GM19099 (cell line): ENCODE results near the gene CEP250.

Experiments
- POLR2A ChIP-seq: IDR thresholded peaks from 3 replicates; pipeline ENCODE4 v1.6.1; 2011; ENCODE audit warnings: low read depth; ENCODE audit not compliant: insufficient read length; ENCODE audit errors: extremely low read depth

Gene CEP250

DNA sequence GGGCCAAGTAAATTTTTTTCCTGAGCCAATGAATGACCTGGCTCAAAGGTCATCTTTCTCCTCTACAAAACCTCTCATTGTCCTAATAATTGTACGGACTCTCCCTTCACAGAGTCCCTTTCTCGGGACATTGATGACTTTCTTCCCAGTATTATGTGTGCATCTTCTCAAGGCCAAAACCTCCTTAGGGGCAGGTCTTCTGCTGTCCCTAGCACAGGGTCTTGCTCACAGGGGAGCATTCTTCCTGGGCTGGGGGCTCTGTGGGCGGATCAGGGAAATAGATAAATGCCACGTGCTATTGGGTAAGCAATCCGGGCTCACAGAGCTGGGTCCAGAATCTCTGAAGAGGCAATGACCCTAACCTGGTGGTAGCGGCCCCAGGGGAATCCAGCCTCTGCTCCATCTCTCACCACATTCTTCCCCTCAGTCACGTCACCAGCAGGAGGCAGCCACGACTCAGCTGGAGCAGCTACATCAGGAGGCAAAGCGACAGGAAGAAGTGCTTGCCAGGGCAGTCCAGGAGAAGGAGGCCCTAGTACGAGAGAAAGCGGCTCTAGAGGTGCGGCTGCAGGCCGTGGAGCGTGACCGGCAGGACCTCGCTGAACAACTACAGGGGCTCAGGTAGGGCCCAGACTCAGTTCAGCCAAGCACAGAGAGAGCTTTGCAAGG is 23.5 kb downstream of the CEP250 start:
- no peak for TF ChIP-seq POLR2A

DNA sequence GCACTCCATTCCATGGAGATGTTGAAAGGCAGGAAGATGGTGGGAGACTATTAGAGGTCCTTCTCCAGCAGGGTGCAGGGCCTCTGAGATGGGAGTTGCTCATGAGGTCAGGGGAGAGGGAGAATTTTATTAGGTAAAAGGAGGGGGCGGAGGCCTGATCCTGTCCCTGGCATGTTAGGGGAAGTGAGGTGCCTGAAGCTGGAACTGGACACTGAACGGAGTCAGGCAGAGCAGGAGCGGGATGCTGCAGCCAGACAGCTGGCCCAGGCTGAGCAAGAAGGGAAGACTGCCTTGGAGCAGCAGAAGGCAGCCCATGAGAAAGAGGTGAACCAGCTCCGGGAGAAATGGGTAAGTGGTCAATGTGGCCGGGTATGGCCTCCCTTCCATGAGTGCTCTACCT is 24.4 kb downstream of the CEP250 start:
- no peak for TF ChIP-seq POLR2A

DNA sequence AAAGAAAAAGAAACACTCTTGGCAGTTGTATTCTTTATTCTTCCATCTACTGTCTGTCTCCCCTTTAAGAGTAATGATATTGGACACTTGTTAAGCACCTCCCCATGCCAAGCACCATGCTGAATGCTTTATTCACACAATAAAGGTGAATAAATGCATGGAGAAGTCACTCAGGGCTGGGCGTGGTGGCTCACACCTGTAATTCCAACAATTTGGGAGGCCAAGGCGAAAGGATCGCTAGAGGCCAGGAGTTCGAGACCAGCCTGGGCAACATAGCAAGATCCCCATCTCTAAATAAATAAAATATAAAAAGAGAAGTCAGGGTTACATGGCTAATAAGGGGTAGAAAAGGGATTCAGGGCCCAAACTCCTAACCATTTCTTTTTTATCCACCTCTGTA is 32.1 kb downstream of the CEP250 start:
- no peak for TF ChIP-seq POLR2A

DNA sequence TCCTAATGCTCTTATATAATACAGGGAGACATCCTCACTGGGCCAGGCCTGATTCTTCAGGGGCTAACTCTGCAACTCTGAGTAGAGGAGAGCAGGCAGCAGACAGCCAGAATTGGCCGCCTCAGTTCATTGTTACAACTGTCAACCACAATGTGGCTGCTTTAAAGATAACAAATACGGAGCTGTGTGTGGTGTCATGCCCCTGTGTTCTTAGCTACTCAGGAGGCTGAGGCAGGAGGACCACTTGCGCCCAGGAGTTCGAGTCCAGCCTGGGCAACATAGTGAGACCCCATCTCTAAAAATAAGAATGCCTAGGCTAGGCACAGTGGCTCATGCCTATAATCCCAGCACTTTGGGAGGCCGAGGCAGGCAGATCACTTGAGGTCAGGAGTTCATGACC is 34.3 kb downstream of the CEP250 start:
- TF ChIP-seq POLR2A = no peak

DNA sequence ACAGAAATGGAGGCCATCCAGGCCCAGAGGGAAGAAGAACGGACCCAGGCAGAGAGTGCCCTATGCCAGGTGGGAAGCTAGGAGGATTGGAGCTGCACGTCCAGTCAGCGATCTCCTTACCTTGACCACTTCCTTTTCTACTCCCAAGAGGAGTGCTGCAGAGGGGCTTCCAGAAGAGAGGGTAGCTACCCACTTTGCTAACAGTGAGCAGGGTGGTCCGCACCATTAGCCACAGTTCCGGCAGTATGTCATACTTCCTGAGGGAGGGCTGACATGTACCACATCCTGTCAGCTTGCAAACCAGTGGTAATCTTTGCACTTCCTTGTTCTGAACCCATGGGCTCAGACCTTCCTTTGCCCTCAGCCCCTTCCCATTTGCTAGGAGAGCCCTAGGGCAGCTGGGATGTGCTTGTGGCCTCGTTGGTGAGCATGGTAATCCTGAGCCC is 35.4 kb downstream of the CEP250 start:
- peak; percentile 77 for TF ChIP-seq POLR2A

DNA sequence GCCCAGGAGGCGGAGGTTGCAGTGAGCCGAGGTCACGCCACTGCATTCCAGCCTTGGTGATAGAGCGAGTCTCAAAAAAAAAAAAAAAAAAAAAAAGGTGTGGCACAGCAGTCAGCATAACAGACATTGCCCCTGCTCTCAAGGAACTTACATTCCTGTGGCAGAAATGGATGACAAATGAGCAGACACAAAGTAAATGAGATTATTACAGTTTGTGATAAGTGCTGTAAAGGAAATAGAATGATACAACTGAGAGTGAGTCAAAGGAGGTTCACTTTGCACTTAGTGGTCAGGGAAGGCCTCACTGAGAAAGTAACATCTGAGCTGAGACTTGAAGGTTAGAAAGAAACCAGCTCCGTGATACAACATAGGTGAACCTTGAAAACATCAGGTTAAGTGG is 36.4 kb downstream of the CEP250 start:
- no peak for TF ChIP-seq POLR2A

DNA sequence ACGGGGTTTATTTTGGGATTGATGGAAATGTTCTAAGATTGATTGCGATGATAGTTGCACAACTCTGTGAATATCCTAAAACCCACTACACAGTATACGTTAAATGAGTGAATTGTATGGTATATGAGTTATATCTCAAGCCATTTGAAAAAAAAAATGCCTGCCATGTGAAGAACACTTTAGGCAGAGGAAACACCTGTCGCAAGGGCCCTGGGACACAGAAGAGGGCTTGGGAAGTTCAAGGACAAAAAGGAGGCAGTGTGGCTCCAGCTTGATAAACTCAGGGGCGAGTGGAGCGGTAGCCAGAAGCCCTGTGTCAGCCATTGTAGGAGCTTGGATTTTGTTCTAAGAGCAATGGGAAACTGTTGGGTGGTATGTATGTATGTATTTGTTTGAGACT is 37.0 kb downstream of the CEP250 start:
- no peak for TF ChIP-seq POLR2A

DNA sequence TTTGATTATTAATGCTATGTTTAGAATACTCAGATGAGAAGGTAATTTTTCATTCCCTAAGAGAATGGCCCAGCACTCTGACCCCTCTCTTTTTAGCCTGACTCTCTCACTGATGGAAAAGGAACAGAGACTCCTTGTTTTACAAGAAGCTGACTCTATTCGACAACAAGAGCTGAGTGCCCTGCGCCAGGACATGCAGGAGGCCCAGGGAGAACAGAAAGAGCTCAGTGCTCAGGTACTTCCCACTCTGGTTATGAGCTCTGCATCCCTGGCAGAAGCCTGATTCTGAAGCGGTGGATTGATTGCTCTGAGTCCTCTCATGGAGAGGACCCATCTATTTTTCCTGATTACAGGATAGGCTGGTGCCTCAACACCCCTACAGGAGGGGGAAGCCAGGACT is 41.1 kb downstream of the CEP250 start:
- TF ChIP-seq POLR2A = no peak

DNA sequence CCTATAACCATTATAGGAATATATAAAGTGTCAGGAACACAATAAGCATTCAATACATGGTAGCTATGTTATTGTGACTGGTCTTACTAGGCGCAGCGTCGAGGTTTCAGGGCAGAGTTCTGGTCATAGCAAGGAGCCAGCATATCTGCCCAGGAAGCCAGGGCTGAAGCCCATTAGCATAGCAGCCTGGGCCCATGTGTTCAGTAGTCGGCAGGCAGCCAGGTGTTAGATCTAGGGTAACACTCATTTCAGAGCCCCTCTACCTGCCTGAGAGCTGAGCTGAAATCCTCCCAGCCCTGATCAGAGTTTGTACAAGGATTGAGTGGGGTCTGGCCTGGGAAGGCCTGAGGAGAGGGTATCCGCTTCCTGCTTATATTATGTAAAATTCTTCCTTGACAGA is 41.9 kb downstream of the CEP250 start:
- TF ChIP-seq POLR2A = no peak

DNA sequence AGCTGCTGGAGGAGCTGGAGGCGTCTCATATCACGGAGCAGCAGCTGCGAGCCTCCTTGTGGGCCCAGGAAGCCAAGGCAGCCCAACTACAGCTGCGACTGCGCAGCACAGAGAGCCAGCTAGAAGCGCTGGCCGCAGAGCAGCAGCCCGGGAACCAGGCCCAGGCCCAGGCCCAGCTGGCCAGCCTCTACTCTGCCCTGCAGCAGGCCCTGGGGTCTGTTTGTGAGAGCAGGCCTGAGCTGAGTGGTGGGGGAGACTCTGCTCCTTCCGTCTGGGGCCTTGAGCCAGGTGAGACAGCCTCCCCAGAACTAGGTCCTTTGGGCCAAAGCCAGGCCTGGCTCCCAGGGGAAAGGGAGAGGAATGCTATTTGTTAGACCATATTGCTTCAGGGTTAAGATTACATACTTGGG is 42.4 kb downstream of the CEP250 start:
- TF ChIP-seq POLR2A = no peak

DNA sequence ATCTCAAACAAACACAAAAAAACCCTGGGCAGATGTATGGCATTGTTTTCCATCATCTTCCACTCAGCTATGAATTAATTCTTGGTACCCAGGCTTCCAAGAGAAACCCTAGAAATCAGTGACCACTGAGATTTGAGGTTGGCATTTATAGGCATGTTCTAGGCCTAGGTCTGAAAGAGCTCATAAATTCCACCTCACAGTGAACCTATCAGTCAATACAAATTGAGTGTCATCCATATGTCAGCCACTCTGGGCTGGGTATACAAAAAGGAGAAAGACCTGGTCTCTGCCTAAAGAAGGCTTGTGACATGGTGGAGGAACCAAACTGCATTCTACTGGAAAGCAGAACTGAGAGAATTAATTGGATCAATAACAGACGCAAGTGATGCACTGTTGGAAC is 43.9 kb downstream of the CEP250 start:
- TF ChIP-seq POLR2A = no peak

DNA sequence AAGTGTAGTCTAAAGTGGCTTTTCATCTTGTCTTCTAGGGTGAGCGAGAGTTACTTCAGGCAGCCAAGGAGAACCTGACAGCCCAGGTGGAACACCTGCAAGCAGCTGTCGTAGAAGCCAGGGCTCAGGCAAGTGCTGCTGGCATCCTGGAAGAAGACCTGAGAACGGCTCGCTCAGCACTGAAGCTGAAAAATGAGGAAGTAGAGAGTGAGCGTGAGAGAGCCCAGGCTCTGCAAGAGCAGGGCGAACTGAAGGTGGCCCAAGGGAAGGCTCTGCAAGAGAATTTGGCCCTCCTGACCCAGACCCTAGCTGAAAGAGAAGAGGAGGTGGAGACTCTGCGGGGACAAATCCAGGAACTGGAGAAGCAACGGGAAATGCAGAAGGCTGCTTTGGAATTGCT is 47.0 kb downstream of the CEP250 start:
- TF ChIP-seq POLR2A = no peak

DNA sequence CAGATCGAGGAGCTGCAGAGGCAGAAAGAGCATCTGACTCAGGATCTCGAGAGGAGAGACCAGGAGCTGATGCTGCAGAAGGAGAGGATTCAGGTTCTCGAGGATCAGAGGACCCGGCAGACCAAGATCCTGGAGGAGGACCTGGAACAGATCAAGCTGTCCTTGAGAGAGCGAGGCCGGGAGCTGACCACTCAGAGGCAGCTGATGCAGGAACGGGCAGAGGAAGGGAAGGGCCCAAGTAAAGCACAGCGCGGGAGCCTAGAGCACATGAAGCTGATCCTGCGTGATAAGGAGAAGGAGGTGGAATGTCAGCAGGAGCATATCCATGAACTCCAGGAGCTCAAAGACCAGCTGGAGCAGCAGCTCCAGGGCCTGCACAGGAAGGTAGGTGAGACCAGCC is 47.9 kb downstream of the CEP250 start:
- no peak for TF ChIP-seq POLR2A

DNA sequence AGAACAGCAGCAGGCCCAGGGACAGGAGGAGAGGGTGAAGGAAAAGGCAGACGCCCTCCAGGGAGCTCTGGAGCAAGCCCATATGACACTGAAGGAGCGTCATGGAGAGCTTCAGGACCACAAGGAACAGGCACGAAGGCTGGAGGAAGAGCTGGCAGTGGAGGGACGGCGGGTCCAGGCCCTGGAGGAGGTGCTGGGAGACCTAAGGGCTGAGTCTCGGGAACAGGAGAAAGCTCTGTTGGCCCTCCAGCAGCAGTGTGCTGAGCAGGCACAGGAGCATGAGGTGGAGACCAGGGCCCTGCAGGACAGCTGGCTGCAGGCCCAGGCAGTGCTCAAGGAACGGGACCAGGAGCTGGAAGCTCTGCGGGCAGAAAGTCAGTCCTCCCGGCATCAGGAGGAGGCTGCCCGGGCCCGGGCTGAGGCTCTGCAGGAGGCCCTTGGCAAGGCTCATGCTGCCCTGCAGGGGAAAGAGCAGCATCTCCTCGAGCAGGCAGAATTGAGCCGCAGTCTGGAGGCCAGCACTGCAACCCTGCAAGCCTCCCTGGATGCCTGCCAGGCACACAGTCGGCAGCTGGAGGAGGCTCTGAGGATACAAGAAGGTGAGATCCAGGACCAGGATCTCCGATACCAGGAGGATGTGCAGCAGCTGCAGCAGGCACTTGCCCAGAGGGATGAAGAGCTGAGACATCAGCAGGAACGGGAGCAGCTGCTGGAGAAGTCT is 48.6 kb downstream of the CEP250 start:
- no peak for TF ChIP-seq POLR2A

DNA sequence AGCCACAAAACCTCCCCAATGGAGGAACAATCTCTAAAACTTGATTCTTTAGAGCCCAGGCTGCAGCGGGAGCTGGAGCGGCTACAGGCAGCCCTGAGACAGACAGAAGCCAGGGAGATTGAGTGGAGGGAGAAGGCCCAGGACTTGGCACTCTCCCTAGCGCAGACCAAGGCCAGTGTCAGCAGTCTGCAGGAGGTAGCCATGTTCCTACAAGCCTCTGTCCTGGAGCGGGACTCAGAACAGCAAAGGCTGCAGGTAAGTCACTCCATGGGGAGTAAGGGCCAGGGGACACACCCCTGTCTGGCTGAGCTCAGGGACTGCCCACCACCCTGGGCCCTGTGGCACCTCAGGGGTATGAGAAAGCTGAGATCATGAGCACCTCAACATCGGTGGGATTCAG is 49.4 kb downstream of the CEP250 start:
- no peak for TF ChIP-seq POLR2A

DNA sequence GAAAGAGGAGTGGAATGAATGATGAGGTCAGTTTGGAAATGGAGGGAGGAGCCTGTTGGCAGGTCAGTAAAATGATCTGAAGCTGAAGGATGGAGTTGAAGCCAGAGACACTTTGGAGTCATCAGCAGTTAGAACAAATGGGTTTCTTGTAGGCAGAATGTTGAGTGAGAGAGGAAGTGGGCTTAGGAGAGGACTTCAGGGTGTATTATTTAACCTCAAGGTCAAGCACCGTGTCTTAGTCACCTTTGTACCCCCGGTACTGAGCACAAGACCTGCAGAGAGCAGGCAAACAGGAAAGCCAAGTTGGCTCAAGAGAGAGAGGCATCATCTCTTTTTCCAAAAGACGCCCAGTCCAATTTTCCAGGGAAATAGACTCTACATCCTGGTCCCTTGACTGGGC is 50.8 kb downstream of the CEP250 start:
- TF ChIP-seq POLR2A = no peak

DNA sequence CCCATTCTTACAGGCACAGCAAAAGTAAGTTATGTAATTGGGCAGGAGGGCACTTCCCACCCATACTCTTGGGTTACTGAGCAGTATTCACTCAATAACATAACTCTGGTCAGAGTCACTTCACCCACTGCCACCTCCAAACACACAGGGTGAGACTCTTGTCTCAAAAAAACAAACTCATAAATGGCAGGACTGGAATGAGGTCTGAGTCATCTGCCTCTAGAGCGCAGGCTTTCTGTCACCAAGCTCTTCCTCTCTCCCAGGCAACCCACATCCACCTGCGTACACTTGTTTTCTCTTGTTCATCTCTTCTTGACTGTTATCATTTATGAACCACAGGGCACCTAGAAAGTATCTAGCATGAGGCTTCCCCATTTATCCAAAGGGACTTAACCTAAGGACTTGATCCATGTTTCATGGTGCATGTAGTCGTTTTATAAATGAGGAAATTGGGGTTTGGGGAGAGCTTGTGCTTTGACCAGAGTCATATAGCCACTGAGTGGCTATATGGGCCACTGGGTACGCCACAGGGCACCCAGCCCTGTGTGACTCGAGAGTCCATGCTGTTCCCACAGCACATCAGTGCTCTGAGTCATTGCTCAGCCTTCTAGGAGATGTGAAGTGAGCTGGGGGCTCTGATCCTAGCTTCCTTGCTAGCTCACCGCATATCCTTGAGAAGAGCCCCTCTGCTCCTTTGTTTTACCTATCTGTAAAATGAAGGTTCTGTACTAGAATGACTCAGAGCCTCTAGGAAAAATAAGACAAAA is 51.7 kb downstream of the CEP250 start:
- no peak for TF ChIP-seq POLR2A
